Measurements from ENCODE around the gene ZNF442.

DNA sequence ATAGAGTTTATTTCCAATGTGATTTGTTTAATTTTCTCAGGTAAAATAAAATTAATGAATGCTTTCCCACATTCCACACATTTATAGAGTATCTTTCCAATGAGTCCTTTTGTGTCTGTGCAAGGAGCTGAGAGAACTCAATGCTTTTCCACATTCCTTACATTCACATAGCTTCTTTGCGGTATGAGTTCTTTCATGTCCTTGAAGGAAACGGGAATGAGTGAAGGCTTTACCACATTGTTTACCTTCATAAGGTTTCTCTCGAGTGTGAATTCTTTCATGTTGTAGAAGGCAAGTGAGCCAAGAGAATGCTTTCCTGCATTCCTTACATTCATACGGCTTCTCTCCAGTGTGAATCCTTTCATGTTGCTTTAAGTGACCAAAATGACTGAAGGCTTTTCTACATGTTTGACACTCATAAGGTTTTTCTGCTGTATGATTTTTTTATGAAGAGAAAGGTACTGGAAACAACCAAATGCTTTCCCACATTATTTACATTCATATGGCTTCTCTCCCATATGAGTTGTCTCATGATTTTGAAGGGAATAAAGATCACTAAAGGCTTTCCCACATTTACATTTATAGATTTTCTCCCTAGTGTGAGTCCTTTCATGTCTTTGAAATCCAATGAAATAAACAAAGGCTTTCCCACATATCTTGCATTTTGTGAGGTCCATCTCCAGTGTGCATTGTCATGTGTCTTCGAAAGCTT is 14.4 kb upstream of the ZNF442 start:
- TF ChIP-seq, protein P1, sequence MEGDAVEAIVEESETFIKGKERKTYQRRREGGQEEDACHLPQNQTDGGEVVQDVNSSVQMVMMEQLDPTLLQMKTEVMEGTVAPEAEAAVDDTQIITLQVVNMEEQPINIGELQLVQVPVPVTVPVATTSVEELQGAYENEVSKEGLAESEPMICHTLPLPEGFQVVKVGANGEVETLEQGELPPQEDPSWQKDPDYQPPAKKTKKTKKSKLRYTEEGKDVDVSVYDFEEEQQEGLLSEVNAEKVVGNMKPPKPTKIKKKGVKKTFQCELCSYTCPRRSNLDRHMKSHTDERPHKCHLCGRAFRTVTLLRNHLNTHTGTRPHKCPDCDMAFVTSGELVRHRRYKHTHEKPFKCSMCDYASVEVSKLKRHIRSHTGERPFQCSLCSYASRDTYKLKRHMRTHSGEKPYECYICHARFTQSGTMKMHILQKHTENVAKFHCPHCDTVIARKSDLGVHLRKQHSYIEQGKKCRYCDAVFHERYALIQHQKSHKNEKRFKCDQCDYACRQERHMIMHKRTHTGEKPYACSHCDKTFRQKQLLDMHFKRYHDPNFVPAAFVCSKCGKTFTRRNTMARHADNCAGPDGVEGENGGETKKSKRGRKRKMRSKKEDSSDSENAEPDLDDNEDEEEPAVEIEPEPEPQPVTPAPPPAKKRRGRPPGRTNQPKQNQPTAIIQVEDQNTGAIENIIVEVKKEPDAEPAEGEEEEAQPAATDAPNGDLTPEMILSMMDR (IDR thresholded peaks at IDR 0.05 in 2 of 3, conservative IDR thresholded peaks at IDR 0.05 in 1 of 3; ENCODE audit: control insufficient read depth in 2 of 3, extremely low read depth in 1 of 3, insufficient read depth in 1 of 3, low read depth in 3 of 3, low read length in 3 of 3): no peak
- TF ChIP-seq TAF1 (IDR thresholded peaks at IDR 0.05; ENCODE audit: borderline replicate concordance, low read depth, low read length) (no peak), ZNF207 (IDR thresholded peaks at IDR 0.05; ENCODE audit: borderline replicate concordance) (no peak), NBN (IDR thresholded peaks at IDR 0.05) (no peak), ZNF274 (IDR thresholded peaks at IDR 0.05; ENCODE audit: insufficient read depth, insufficient read length) (no peak), ZZZ3 (IDR thresholded peaks at IDR 0.05; ENCODE audit: control insufficient read depth, insufficient read length, low read depth) (no peak), ESRRA (IDR thresholded peaks at IDR 0.05; ENCODE audit: low read length) (no peak), IKZF2 (IDR thresholded peaks at IDR 0.05) (no peak), ATF7 (IDR thresholded peaks at IDR 0.05; ENCODE audit: low read depth) (no peak), NFIC (IDR thresholded peaks at IDR 0.05; ENCODE audit: low read depth, low read length) (no peak)

All from GM12878 (cell line).